ENCODE measurements around the gene KRT82.

DNA sequence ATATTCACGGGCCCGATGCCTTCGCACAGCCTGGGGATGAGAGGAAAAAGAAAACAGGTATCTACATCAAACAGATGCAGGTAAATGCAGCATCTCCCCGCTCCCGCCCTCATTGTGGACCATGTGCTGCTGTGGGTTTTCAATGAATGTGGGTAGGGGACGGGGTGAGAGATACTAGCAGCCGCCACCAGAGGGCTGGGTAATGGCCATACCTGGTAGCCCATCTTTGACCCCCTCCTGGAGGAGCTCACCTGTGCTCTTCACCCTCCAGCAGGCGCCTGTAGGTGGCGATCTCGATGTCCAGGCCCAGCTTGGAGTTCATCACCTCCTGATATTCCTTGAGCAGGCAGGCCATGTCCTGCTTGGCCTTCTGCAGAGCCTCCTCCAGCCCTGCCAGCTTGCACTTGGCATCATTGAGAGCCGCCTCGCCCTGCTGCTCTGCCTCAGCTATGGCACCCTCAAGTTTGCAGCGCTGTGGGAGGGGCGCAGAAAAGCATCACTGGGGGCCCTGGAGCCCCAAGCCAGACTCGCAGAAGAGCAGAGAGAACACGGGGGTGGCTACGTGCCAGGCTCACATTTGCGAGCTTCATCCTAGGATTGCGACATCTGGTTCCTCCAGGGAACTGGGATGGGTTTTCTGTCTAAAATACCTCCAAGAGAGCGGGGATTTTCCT is 10.2 kb downstream of the KRT82 start:
- TF ChIP-seq POLR2A (IDR thresholded peaks at IDR 0.05; ENCODE audit: low read length) = no peak
- TF ChIP-seq GATA1 (IDR thresholded peaks at IDR 0.05; ENCODE audit: low read depth, low read length) = no peak
